Glutamatergic neuron (in vitro differentiated cells): ENCODE measurements around the gene MSI1. TPM values are rescaled to one million over a fixed set of nuclear protein-coding genes. Genes with fewer than 3 reads are reported as not detected.
A peak's percentile ranks its signal among the peaks of the same experiment; 100 is the strongest.
"Not testable (repeated sequence)": the region's sequence is repeated elsewhere in the genome, so short reads cannot be mapped to it uniquely, and the experiment has no call there.

Experiments
- DNase-seq: peaks from one replicate; pipeline ENCODE4 v3.0.0; 2022
- H3K27ac Mint-ChIP-seq: one replicate; pipeline ENCODE4 v1.8.0; 2020; ENCODE audit warnings: mild to moderate bottlenecking, mixed read lengths, inconsistent platforms; ENCODE audit not compliant: unreplicated experiment
- H3K27me3 Mint-ChIP-seq: one replicate; pipeline ENCODE4 v1.8.0; 2020; ENCODE audit warnings: mild to moderate bottlenecking, moderate library complexity, mixed read lengths, inconsistent platforms; ENCODE audit not compliant: unreplicated experiment
- H3K36me3 Mint-ChIP-seq: one replicate; pipeline ENCODE4 v1.8.0; 2020; ENCODE audit warnings: mild to moderate bottlenecking, mixed read lengths, inconsistent platforms; ENCODE audit not compliant: unreplicated experiment
- H3K4me1 Mint-ChIP-seq: one replicate; pipeline ENCODE4 v1.8.0; 2020; ENCODE audit warnings: mild to moderate bottlenecking, low read depth, mixed read lengths, inconsistent platforms; ENCODE audit not compliant: unreplicated experiment
- H3K4me3 Mint-ChIP-seq: one replicate; pipeline ENCODE4 v1.8.0; 2020; ENCODE audit warnings: mild to moderate bottlenecking, mixed read lengths, inconsistent platforms; ENCODE audit not compliant: unreplicated experiment
- H3K9me3 Mint-ChIP-seq: one replicate; pipeline ENCODE4 v1.8.0; 2020; ENCODE audit warnings: mild to moderate bottlenecking, moderate library complexity, mixed read lengths, inconsistent platforms; ENCODE audit not compliant: unreplicated experiment
- total RNA-seq: library from RNA; stranded (reverse); fragmentation: NEBNext Ultra II Directional; extraction: Animal tissue kit (Norgen Biotek cat#: 25700); gene quantifications from one replicate; pipeline ENCODE4 v1.2.1, GENCODE V29; 2021; ENCODE audit not compliant: unreplicated experiment
- TF ChIP-seq, protein P1 (sequence below): fragments of 200-600 bp; sonication (generic); IDR thresholded peaks from one replicate; pipeline ENCODE4 v1.5.0; 2021; ENCODE audit not compliant: partially characterized antibody, unreplicated experiment

Gene MSI1
- total RNA-seq, 1 donor from 2014 or later = 229 TPM

DNA sequence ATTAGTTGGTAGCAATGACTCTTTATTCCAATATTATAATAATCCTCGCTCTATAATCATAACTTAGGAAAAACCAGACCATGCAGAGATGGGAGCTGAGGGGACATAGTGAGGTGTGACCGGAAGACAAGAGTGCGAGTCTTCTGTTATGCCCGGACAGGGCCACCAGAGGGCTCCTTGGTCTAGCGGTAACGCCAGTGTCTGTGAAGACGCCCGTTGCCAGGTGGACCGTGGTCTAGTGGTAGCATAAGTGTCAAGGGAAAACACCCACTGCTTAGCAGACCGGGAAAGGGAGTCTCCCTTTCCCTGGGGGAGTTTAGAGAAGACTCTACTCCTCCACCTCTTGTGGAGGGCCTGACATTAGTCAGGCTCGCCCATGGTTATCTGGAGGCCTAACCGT lies 33.5 kb downstream of the MSI1 start:
- Mint-ChIP-seq H3K9me3 (peaks cover 16% of the 10 kb centered on the region), H3K36me3 (peaks cover 25% of the 10 kb centered on the region)
- H3K4me3 Mint-ChIP-seq, H3K4me1 Mint-ChIP-seq, H3K27ac Mint-ChIP-seq, H3K27me3 Mint-ChIP-seq: not testable (repeated sequence)
- TF ChIP-seq, protein P1, sequence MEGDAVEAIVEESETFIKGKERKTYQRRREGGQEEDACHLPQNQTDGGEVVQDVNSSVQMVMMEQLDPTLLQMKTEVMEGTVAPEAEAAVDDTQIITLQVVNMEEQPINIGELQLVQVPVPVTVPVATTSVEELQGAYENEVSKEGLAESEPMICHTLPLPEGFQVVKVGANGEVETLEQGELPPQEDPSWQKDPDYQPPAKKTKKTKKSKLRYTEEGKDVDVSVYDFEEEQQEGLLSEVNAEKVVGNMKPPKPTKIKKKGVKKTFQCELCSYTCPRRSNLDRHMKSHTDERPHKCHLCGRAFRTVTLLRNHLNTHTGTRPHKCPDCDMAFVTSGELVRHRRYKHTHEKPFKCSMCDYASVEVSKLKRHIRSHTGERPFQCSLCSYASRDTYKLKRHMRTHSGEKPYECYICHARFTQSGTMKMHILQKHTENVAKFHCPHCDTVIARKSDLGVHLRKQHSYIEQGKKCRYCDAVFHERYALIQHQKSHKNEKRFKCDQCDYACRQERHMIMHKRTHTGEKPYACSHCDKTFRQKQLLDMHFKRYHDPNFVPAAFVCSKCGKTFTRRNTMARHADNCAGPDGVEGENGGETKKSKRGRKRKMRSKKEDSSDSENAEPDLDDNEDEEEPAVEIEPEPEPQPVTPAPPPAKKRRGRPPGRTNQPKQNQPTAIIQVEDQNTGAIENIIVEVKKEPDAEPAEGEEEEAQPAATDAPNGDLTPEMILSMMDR = peak; percentile 52
- DNase-seq = peak; percentile 70

DNA sequence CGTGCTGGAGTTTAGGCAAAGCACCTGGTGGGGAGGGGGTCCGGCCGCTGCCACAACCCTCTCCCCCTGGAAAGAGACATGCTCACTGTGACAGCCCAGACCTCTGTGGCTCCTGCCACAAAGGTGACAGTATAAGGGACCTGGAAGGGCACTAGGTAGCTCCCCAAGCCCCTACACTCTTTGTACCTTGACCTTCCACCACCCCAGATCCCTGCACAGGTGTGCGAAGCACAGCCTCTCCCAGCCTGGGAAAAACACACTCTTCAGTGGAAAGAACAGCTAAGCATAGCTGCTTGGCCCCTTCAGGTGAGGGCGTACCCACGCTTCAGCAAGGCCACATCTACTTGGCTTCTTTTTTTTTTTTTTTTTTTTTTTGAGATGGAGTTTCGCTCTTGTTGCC lies 36.4 kb downstream of the MSI1 start:
- TF ChIP-seq, protein P1 = no peak
- Mint-ChIP-seq H3K27me3 (peaks cover 2% of the 10 kb centered on the region), H3K9me3 (peaks cover 7% of the 10 kb centered on the region), H3K27ac (no peak overlapping the region), H3K4me3 (no peak overlapping the region), H3K36me3 (peaks cover 13% of the 10 kb centered on the region), H3K4me1 (no peaks in the 10 kb centered on the region)
- DNase-seq = no peak

DNA sequence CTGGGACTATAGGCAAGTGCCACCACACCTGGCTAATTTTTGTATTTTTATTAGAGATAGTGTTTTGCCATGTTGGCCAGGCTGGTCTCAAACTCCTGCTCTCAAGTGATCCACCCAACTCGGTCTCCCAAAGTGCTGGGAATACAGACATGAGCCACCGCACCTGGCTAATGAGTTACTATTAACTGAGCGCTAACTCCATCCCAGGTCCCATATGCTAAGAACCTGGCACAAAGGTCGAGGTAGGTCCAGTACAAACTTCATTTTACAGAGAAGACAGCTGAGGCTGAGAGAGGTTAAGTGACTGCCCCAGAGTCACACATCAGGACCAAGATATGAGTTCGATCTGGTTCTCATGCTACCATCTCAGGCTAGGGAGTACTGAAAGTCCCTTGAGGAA lies 36.9 kb downstream of the MSI1 start:
- Mint-ChIP-seq H3K9me3 (peaks cover 7% of the 10 kb centered on the region), H3K4me1 (no peaks in the 10 kb centered on the region), H3K27me3 (peaks cover 2% of the 10 kb centered on the region), H3K4me3 (no peak overlapping the region), H3K27ac (no peak overlapping the region), H3K36me3 (peaks cover 8% of the 10 kb centered on the region)
- DNase-seq = no peak
- TF ChIP-seq, protein P1 = no peak

DNA sequence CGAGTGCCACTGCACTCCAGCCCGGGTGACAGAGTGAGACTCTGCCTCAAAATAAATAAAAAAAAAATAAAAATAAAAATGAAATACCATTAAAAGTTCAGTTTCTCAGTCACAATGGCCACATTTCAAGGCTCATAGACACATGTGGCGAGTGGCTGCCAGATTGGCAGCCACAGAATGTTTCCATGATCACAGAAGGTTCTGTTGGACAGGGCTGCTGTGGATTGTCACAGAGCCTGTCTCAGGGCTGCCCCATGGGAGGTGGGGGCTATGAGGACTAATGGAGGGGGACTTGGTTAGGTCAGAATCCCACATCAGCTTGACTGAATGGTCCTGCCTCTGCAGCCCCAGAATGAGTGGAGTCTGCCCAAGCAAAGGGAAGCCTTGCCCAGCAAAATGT lies 37.6 kb downstream of the MSI1 start:
- Mint-ChIP-seq H3K4me3 (no peak overlapping the region), H3K27ac (no peak overlapping the region), H3K9me3 (peaks cover 5% of the 10 kb centered on the region), H3K4me1 (no peaks in the 10 kb centered on the region), H3K27me3 (peaks cover 2% of the 10 kb centered on the region), H3K36me3 (peaks cover 3% of the 10 kb centered on the region)
- DNase-seq = no peak
- TF ChIP-seq, protein P1 = no peak

DNA sequence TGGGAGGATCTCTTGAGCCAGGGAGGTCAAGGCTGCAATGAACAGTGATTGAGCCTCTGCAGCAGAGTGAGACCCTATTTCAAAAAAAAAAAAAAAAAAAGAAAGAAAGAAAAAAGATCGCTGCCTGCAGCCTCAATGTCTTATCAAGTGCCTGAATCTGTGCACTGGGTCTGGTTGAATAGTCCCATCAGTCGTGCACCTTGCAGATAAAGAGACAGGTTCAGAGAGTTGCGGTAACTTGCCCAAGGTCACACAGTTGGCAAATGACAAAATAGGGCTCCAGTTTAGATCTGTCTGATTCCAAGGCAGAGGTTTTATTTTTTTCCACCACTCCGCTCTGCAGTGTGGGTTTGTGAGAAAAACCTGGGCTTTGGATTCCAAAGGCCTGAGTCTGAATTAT lies 40.7 kb downstream of the MSI1 start:
- Mint-ChIP-seq H3K27me3 (no peaks in the 10 kb centered on the region), H3K9me3 (peaks cover 2% of the 10 kb centered on the region), H3K36me3 (no peaks in the 10 kb centered on the region), H3K27ac (no peak overlapping the region), H3K4me1 (peaks cover 2% of the 10 kb centered on the region), H3K4me3 (no peak overlapping the region)
- DNase-seq = no peak
- TF ChIP-seq, protein P1 = no peak
